ENCODE measurements around the gene AGAP3.

The AGAP3 gene

GRCh38 chr7:151057989-151058780 is 28.1 kb upstream of the AGAP3 start:
- DNase-seq (ENCODE audit: extremely low read depth in 1 of 2, low read depth in 1 of 2): peak; percentile 96 to 97

GRCh38 chr7:151058781-151059366 is 27.4 kb upstream of the AGAP3 start:
- no peak for DNase-seq (ENCODE audit: extremely low read depth in 1 of 2, low read depth in 1 of 2)

- peak in 1 of 2 donors; percentile 61 for DNase-seq (ENCODE audit: extremely low read depth in 1 of 2, low read depth in 1 of 2)
Measured at GRCh38 chr7:151059367-151060112, 26.7 kb upstream of the AGAP3 start, which contains the start of gene SLC4A2. Gene SLC4A2, plus strand, starts transcription at chr7:151059589. Its CDS starts 2,399 bp downstream, at chr7:151061988.

GRCh38 chr7:151060113-151060415 is 26.2 kb upstream of the AGAP3 start:
- DNase-seq (ENCODE audit: extremely low read depth in 1 of 2, low read depth in 1 of 2): no peak

GRCh38 chr7:151060416-151061212 is 25.7 kb upstream of the AGAP3 start:
- no peak for DNase-seq (ENCODE audit: extremely low read depth in 1 of 2, low read depth in 1 of 2)

- DNase-seq (ENCODE audit: extremely low read depth in 1 of 2, low read depth in 1 of 2): no peak
Measured at GRCh38 chr7:151061213-151062110, 24.8 kb upstream of the AGAP3 start.

GRCh38 chr7:151062111-151062398 is 24.2 kb upstream of the AGAP3 start:
- no peak for DNase-seq (ENCODE audit: extremely low read depth in 1 of 2, low read depth in 1 of 2)

GRCh38 chr7:151062399-151063211 is 23.7 kb upstream of the AGAP3 start:
- no peak for DNase-seq (ENCODE audit: extremely low read depth in 1 of 2, low read depth in 1 of 2)

- DNase-seq (ENCODE audit: extremely low read depth in 1 of 2, low read depth in 1 of 2): no peak
Measured at GRCh38 chr7:151063212-151063561, 23.1 kb upstream of the AGAP3 start.

- DNase-seq (ENCODE audit: extremely low read depth in 1 of 2, low read depth in 1 of 2): no peak
Measured at GRCh38 chr7:151064454-151064853, 21.8 kb upstream of the AGAP3 start.

- DNase-seq (ENCODE audit: extremely low read depth in 1 of 2, low read depth in 1 of 2): no peak
Measured at GRCh38 chr7:151064993-151065392, 21.3 kb upstream of the AGAP3 start.

- DNase-seq (ENCODE audit: extremely low read depth in 1 of 2, low read depth in 1 of 2): no peak
Measured at GRCh38 chr7:151065516-151065915, 20.8 kb upstream of the AGAP3 start.

GRCh38 chr7:151066273-151066974 is 19.9 kb upstream of the AGAP3 start:
- DNase-seq (ENCODE audit: extremely low read depth in 1 of 2, low read depth in 1 of 2): no peak

- no peak for DNase-seq (ENCODE audit: extremely low read depth in 1 of 2, low read depth in 1 of 2)
Measured at GRCh38 chr7:151068069-151068773, 18.1 kb upstream of the AGAP3 start.

GRCh38 chr7:151069841-151070573 is 16.3 kb upstream of the AGAP3 start:
- DNase-seq (ENCODE audit: extremely low read depth in 1 of 2, low read depth in 1 of 2): no peak

- no peak for DNase-seq (ENCODE audit: extremely low read depth in 1 of 2, low read depth in 1 of 2)
Measured at GRCh38 chr7:151070574-151070960, 15.7 kb upstream of the AGAP3 start.

- DNase-seq (ENCODE audit: extremely low read depth in 1 of 2, low read depth in 1 of 2): no peak
Measured at GRCh38 chr7:151071032-151071866, 15.0 kb upstream of the AGAP3 start.
